HepG2 (cell line): ENCODE results near the gene SREBF1. TPM values are rescaled to one million over a fixed set of nuclear protein-coding genes. Genes with fewer than 3 reads are reported as not detected.

Experiments used
- ATAD3A ChIP-seq: sonication (generic); formaldehyde crosslinking; IDR thresholded peaks from 2 replicates; pipeline ENCODE4 v1.4.0; 2020; ENCODE audit warnings: missing genetic modification reagents
- CBX1 ChIP-seq: IDR thresholded peaks from one replicate; pipeline ENCODE4 v1.6.1; 2016; ENCODE audit warnings: antibody characterized with exemption, low read depth
- CENPX ChIP-seq: sonication (generic); formaldehyde crosslinking; IDR thresholded peaks from 2 replicates; pipeline ENCODE4 v1.9.0; 2021; ENCODE audit warnings: mild to moderate bottlenecking, missing genetic modification reagents, moderate library complexity
- ERF ChIP-seq: IDR thresholded peaks from 2 replicates; pipeline ENCODE4 v1.6.1; 2018; ENCODE audit warnings: missing biosample characterization, missing genetic modification reagents
- ETV5 ChIP-seq: IDR thresholded peaks from 2 replicates; pipeline ENCODE4 v1.6.1; 2018; ENCODE audit warnings: missing biosample characterization, missing genetic modification reagents, inconsistent platforms, borderline replicate concordance
- HNF1A ChIP-seq, 2 experiments: sonication (generic) in 1 of 2; formaldehyde crosslinking in 1 of 2; IDR thresholded peaks; 2 replicates each; pipeline versions ENCODE4 v1.4.0 to v1.6.1; 2016 to 2020; ENCODE audit warnings: borderline replicate concordance in 1 of 2, low read depth in 1 of 2, mild to moderate bottlenecking in 1 of 2, missing genetic modification reagents in 1 of 2
- MEIS1 ChIP-seq: sonication (generic); formaldehyde crosslinking; IDR thresholded peaks from 2 replicates; pipeline ENCODE4 v1.9.0; 2021; ENCODE audit warnings: mild to moderate bottlenecking, missing genetic modification reagents, moderate library complexity, borderline replicate concordance
- NR1H2 ChIP-seq: sonication (generic); formaldehyde crosslinking; IDR thresholded peaks from 2 replicates; pipeline ENCODE4 v1.8.1; 2022; ENCODE audit warnings: low read depth, missing genetic modification reagents, borderline replicate concordance
- RARA ChIP-seq: IDR thresholded peaks from 2 replicates; pipeline ENCODE4 v1.6.1; 2016; ENCODE audit warnings: missing genetic modification reagents, missing compliant biosample characterization
- TP53 ChIP-seq: sonication (generic); formaldehyde crosslinking; conservative IDR thresholded peaks from 2 replicates; pipeline ENCODE4 v1.4.0; 2020; ENCODE audit warnings: missing genetic modification reagents
- TRAFD1 ChIP-seq: sonication (generic); formaldehyde crosslinking; IDR thresholded peaks from 2 replicates; pipeline ENCODE4 v1.5.1; 2020; ENCODE audit warnings: missing genetic modification reagents, mild to moderate bottlenecking, borderline replicate concordance
- ZBTB20 ChIP-seq: sonication (generic); formaldehyde crosslinking; IDR thresholded peaks from 2 replicates; pipeline ENCODE4 v1.8.1; 2023; ENCODE audit warnings: missing genetic modification reagents, low read depth, mild to moderate bottlenecking, borderline replicate concordance
- ZNF501 ChIP-seq: sonication (generic); formaldehyde crosslinking; IDR thresholded peaks from 2 replicates; pipeline ENCODE4 v1.5.1; 2020; ENCODE audit warnings: mild to moderate bottlenecking, moderate library complexity, missing genetic modification reagents
- ZNF614 ChIP-seq: IDR thresholded peaks from 2 replicates; pipeline ENCODE4 v1.6.1; 2018; ENCODE audit warnings: missing biosample characterization, missing genetic modification reagents, inconsistent platforms, borderline replicate concordance
- ZNF670 ChIP-seq: sonication (generic); formaldehyde crosslinking; IDR thresholded peaks from 2 replicates; pipeline ENCODE4 v1.8.0; 2022; ENCODE audit warnings: mild to moderate bottlenecking, missing genetic modification reagents, borderline replicate concordance
- ZNF777 ChIP-seq: sonication (generic); formaldehyde crosslinking; IDR thresholded peaks from 2 replicates; pipeline ENCODE4 v1.4.0; 2020; ENCODE audit warnings: missing genetic modification reagents
- ZNF878 ChIP-seq: sonication (generic); formaldehyde crosslinking; IDR thresholded peaks from 2 replicates; pipeline ENCODE4 v1.8.1; 2023; ENCODE audit warnings: mild to moderate bottlenecking, missing genetic modification reagents, moderate library complexity
- ZSCAN25 ChIP-seq: sonication (generic); formaldehyde crosslinking; IDR thresholded peaks from 2 replicates; pipeline ENCODE4 v1.8.0; 2022; ENCODE audit warnings: mild to moderate bottlenecking, missing genetic modification reagents
- polyA plus RNA-seq, 8 experiments: library from polyadenylated mRNA; depleted of rRNA in 3 of 8; stranded (reverse) in 7 of 8; unstranded in 1 of 8; fragments of >200 nt; fragmentation: Illumina TruSeq in 4 of 8; extraction: Trizol in 4 of 8; gene quantifications; 2 replicates each; pipeline versions ENCODE4 v1.2.1 to v1.2.3, GENCODE V29; 2011 to 2016; ENCODE audit warnings: low read depth in 4 of 8, missing spikeins in 1 of 8, mixed read lengths in 1 of 8; ENCODE audit not compliant: insufficient read depth in 1 of 8
- total RNA-seq, 5 experiments: library from RNA; depleted of rRNA; stranded (reverse); fragments of >200 nt; fragmentation: Illumina TruSeq; extraction: Trizol; gene quantifications; 2 replicates each; pipeline ENCODE4 v1.2.3, GENCODE V29; 2016; ENCODE audit warnings: low read depth in 1 of 5
- TF ChIP-seq, protein P1 (sequence below): sonication (generic); formaldehyde crosslinking; conservative IDR thresholded peaks from 2 replicates; pipeline ENCODE4 v1.4.0; 2020; ENCODE audit warnings: missing genetic modification reagents
- TF ChIP-seq, protein P2 (sequence below): IDR thresholded peaks from 2 replicates; pipeline ENCODE4 v1.6.1; 2016

The SREBF1 gene
- total and polyA plus RNA-seq, 2 of the 13 experiments (the other 11 are each of a cell fraction or from before 2014, with no cell fraction given), result 34.3 to 38.0 TPM

DNA sequence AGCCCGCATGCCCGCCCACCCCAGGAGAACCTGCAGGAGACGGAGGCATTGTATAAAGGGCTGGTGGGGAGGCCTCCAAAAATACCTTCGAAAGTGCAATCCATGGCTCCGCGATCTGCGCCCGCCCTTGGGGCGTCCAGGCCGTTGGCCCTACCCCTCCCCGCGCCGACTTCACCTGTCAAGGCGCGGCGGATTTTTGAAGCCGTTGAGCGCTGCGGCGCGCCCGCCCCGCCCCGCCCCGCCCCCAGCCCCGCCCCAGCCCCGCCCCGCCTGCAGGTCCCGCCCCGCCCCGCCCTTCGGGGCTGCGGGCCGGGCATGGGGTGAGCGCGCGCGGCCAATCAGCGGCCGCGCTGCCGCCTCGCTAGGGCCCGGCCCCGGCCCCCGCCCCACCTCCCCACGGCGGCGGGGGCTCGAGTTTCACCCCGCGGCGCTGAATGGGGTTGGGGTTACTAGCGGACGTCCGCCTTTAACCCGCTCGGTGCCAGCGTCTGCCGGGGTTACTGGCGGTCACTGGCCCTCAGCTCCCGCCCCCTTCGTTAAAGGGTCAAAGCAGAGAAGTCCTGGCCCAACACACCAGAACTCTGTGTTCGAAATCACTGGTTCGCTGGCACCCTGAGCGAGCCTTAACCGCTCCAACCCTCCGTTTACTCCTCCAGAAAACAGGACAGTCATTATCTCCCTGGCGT lies 13.2 kb downstream of the SREBF1 start (continued):
- no peak for TF ChIP-seq HNF1A (IDR thresholded peaks at IDR 0.05; ENCODE audit: low read depth)
- TF ChIP-seq HNF1A (CRISPR knock-in tag; IDR thresholded peaks at IDR 0.05; ENCODE audit: borderline replicate concordance), result no peak; the same call in 1 of the 2 replicates
- no peak for TF ChIP-seq CENPX
- TF ChIP-seq ZBTB20 (CRISPR knock-in tag), result peak; percentile 21; the same call in 1 of the 2 replicates
- TF ChIP-seq TP53 (CRISPR knock-in tag), result no peak
- TF ChIP-seq CBX1, result no peak
- peak; percentile 39; the same call in 1 of the 2 replicates for TF ChIP-seq ZNF777
- TF ChIP-seq ATAD3A (CRISPR knock-in tag), result no peak
- TF ChIP-seq ZNF614, result no peak
- TF ChIP-seq, protein P1, sequence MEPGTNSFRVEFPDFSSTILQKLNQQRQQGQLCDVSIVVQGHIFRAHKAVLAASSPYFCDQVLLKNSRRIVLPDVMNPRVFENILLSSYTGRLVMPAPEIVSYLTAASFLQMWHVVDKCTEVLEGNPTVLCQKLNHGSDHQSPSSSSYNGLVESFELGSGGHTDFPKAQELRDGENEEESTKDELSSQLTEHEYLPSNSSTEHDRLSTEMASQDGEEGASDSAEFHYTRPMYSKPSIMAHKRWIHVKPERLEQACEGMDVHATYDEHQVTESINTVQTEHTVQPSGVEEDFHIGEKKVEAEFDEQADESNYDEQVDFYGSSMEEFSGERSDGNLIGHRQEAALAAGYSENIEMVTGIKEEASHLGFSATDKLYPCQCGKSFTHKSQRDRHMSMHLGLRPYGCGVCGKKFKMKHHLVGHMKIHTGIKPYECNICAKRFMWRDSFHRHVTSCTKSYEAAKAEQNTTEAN (CRISPR knock-in tag), result no peak
- peak; percentile 59; the same call in 1 of the 2 replicates for TF ChIP-seq ZNF670 (CRISPR knock-in tag)
- TF ChIP-seq ERF (CRISPR knock-in tag), result no peak
- TF ChIP-seq ZNF878, result no peak
- TF ChIP-seq, protein P2, sequence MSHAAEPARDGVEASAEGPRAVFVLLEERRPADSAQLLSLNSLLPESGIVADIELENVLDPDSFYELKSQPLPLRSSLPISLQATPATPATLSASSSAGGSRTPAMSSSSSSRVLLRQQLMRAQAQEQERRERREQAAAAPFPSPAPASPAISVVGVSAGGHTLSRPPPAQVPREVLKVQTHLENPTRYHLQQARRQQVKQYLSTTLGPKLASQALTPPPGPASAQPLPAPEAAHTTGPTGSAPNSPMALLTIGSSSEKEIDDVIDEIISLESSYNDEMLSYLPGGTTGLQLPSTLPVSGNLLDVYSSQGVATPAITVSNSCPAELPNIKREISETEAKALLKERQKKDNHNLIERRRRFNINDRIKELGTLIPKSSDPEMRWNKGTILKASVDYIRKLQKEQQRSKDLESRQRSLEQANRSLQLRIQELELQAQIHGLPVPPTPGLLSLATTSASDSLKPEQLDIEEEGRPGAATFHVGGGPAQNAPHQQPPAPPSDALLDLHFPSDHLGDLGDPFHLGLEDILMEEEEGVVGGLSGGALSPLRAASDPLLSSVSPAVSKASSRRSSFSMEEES (CRISPR knock-in tag), result no peak
- TF ChIP-seq ZNF501 (CRISPR knock-in tag), result no peak
- no peak for TF ChIP-seq ZSCAN25 (CRISPR knock-in tag)
- TF ChIP-seq NR1H2, result peak; percentile 100
- TF ChIP-seq TRAFD1, result no peak
- peak; percentile 92 for TF ChIP-seq RARA
- no peak for TF ChIP-seq MEIS1 (CRISPR knock-in tag)
- TF ChIP-seq ETV5 (CRISPR knock-in tag), result no peak; the same call in 1 of the 2 replicates
